ENCODE results near the gene PLG.

GRCh38 chr6:160766989-160767646 is 65.1 kb downstream of the PLG start:
- TF ChIP-seq, protein P1, sequence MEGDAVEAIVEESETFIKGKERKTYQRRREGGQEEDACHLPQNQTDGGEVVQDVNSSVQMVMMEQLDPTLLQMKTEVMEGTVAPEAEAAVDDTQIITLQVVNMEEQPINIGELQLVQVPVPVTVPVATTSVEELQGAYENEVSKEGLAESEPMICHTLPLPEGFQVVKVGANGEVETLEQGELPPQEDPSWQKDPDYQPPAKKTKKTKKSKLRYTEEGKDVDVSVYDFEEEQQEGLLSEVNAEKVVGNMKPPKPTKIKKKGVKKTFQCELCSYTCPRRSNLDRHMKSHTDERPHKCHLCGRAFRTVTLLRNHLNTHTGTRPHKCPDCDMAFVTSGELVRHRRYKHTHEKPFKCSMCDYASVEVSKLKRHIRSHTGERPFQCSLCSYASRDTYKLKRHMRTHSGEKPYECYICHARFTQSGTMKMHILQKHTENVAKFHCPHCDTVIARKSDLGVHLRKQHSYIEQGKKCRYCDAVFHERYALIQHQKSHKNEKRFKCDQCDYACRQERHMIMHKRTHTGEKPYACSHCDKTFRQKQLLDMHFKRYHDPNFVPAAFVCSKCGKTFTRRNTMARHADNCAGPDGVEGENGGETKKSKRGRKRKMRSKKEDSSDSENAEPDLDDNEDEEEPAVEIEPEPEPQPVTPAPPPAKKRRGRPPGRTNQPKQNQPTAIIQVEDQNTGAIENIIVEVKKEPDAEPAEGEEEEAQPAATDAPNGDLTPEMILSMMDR (IDR thresholded peaks at IDR 0.05), result peak; percentile 27 to 83 (median 79)
- peak; percentile 42 for TF ChIP-seq POLR2AphosphoS5 (IDR thresholded peaks at IDR 0.05)

All from prostate gland (tissue), 2 donors.